ENCODE results near the gene RAB11FIP4. TPM values are rescaled to one million over a fixed set of nuclear protein-coding genes. Genes with fewer than 3 reads are reported as not detected.
"Not testable (repeated sequence)": the region's sequence is repeated elsewhere in the genome, so short reads cannot be mapped to it uniquely, and the experiment has no call there.

RAB11FIP4 gene, protein sequence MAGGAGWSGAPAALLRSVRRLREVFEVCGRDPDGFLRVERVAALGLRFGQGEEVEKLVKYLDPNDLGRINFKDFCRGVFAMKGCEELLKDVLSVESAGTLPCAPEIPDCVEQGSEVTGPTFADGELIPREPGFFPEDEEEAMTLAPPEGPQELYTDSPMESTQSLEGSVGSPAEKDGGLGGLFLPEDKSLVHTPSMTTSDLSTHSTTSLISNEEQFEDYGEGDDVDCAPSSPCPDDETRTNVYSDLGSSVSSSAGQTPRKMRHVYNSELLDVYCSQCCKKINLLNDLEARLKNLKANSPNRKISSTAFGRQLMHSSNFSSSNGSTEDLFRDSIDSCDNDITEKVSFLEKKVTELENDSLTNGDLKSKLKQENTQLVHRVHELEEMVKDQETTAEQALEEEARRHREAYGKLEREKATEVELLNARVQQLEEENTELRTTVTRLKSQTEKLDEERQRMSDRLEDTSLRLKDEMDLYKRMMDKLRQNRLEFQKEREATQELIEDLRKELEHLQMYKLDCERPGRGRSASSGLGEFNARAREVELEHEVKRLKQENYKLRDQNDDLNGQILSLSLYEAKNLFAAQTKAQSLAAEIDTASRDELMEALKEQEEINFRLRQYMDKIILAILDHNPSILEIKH
- total RNA-seq = 28.5 and 28.6 TPM in 2 replicates

- intact Hi-C loops (cut with micrococcal nuclease) = no loop called here
Observed at GRCh38 chr17:31391496-31391949, at the start of gene RAB11FIP4. Gene RAB11FIP4, plus strand, starts transcription at chr17:31391675. Its CDS starts 178 bp downstream, at chr17:31391853.

DNA sequence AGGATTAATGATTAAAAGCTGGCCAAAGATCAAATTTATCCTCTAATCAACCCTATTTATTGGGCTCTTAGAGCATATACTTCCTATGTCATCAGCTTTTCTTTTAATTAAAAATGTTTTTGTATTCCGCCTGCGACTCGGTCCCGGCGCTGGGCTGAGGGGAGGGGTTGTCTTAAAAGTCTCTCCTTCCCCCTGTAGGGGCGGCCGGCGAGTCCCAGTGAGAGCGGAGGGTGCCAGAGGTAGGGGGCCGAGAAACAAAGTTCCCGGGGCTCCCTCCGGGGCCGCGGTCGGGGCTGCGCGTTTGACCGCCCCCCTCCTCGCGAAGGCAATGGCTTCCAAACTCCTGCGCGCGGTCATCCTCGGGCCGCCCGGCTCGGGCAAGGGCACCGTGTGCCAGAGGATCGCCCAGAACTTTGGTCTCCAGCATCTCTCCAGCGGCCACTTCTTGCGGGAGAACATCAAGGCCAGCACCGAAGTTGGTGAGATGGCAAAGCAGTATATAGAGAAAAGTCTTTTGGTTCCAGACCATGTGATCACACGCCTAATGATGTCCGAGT, 46.2 kb upstream of the RAB11FIP4 start:
- intact Hi-C loops (cut with micrococcal nuclease) = not testable (repeated sequence)

- intact Hi-C loops (cut with micrococcal nuclease) = no loop called here
Observed at GRCh38 chr17:31349454-31349853, 42.0 kb upstream of the RAB11FIP4 start.

GRCh38 chr17:31355935-31356334, 35.5 kb upstream of the RAB11FIP4 start:
- intact Hi-C loops (cut with micrococcal nuclease) = no loop called here

DNA sequence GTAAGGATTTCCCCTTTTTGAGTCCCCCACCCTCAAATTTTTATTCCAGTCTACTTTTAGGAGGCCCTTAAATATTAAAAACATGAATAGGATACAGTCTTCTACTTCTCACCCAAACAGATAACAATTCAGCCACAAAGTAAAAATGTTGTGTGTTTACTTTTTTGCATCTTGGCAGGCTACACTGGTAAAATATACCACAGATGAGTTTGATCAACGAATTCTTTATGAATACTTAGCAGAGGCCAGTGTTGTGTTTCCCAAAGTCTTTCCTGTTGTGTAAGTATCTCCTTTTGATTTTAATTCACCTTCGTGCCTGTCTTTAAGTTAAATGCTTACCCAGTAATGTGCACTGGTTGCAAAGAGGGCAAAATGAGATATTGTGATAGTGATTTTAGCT, 34.4 kb upstream of the RAB11FIP4 start:
- intact Hi-C loops (cut with micrococcal nuclease) = no loop called here

GRCh38 chr17:31357839-31358394, 33.6 kb upstream of the RAB11FIP4 start:
- intact Hi-C loops (cut with micrococcal nuclease) = no loop called here

GRCh38 chr17:31364012-31364411, 27.5 kb upstream of the RAB11FIP4 start:
- intact Hi-C loops (cut with micrococcal nuclease) = no loop called here

DNA sequence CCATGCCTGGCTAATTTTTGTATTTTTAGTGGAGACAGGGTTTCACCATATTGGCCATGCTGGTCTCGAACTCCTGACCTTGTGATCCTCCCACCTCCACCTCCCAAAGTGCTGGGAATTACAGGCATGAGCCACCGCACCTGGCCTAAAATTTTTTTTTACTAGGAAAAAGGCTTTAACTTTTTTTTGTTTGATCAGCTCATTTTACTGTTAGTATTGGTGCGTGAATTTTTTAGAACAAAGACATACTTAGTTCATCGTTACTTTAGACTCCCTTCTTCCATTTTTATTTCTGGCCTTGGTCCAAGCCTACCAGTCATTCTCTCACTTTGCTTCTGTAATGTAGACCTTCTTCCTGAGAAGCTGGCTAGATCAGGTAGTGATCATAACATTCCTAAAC, 25.4 kb upstream of the RAB11FIP4 start:
- intact Hi-C loops (cut with micrococcal nuclease) = no loop called here

GRCh38 chr17:31369266-31369665, 22.2 kb upstream of the RAB11FIP4 start:
- intact Hi-C loops (cut with micrococcal nuclease) = no loop called here

GRCh38 chr17:31371511-31372097, 19.9 kb upstream of the RAB11FIP4 start:
- intact Hi-C loops (cut with micrococcal nuclease) = loop anchor here (2.0 to 5.0 kb wide), 2 partner anchors 51 to 104 kb away; partner anchors contain the start of gene EVI2A

GRCh38 chr17:31373150-31374093, 18.1 kb upstream of the RAB11FIP4 start:
- intact Hi-C loops (cut with micrococcal nuclease) = loop anchor here (2.0 to 5.0 kb wide), 2 partner anchors 53 to 106 kb away; partner anchors contain the start of gene EVI2A

- intact Hi-C loops (cut with micrococcal nuclease) = loop anchor here (5.0 kb wide), 1 partner anchor 107 kb away; no protein-coding TSS in a partner anchor
Observed at GRCh38 chr17:31374094-31374447, 17.4 kb upstream of the RAB11FIP4 start.

GRCh38 chr17:31374503-31374902, 17.0 kb upstream of the RAB11FIP4 start:
- intact Hi-C loops (cut with micrococcal nuclease) = loop anchor here (5.0 kb wide), 1 partner anchor 107 kb away; no protein-coding TSS in a partner anchor

- intact Hi-C loops (cut with micrococcal nuclease) = no loop called here
Observed at GRCh38 chr17:31378638-31379037, 12.8 kb upstream of the RAB11FIP4 start.

GRCh38 chr17:31379597-31380205, 11.8 kb upstream of the RAB11FIP4 start:
- intact Hi-C loops (cut with micrococcal nuclease) = no loop called here

DNA sequence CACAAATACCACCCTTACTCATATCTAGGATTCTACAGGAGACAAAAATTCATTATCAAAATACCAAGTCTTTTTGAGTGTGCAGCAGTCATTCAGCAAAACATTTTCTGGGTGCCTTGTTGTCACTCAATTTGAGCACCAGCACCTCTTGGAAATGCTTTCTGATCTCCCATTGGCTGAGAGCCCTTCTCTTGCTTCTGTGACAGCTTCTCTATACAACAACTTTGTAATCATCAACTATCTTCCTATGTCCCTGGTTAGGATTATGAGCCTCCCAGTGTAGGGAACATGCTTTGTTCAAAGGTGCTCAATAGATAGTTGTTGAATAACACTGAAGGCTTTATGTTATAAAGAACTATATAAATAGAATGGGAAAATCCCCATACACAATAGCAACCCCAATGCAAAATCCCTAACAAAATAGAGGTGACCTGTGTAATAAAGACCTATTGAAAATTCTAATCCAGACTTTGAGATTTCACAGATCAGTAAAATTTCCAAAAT, 10.3 kb upstream of the RAB11FIP4 start:
- intact Hi-C loops (cut with micrococcal nuclease) = no loop called here

- intact Hi-C loops (cut with micrococcal nuclease) = not testable (repeated sequence)
Observed at GRCh38 chr17:31382668-31383275, 8.7 kb upstream of the RAB11FIP4 start.

- intact Hi-C loops (cut with micrococcal nuclease) = not testable (repeated sequence)
Observed at GRCh38 chr17:31383488-31383887, 8.0 kb upstream of the RAB11FIP4 start.
